HepG2 (cell line): ENCODE measurements around the gene TXNRD2. TPM values are rescaled to one million over a fixed set of nuclear protein-coding genes. Genes with fewer than 3 reads are reported as not detected.
A peak's percentile ranks its signal among the peaks of the same experiment; 100 is the strongest.

ENCODE experiments used
- AHR ChIP-seq: IDR thresholded peaks from 2 replicates; pipeline ENCODE4 v1.6.1; 2018; ENCODE audit warnings: missing genetic modification reagents, missing compliant biosample characterization
- ATAD3A ChIP-seq: sonication (generic); formaldehyde crosslinking; IDR thresholded peaks from 2 replicates; pipeline ENCODE4 v1.4.0; 2020; ENCODE audit warnings: missing genetic modification reagents
- HHEX ChIP-seq: IDR thresholded peaks from 2 replicates; pipeline ENCODE4 v1.6.1; 2016; ENCODE audit warnings: control low read depth
- IKZF4 ChIP-seq: sonication (generic); formaldehyde crosslinking; IDR thresholded peaks from 2 replicates; pipeline ENCODE4 v1.5.1; 2020; ENCODE audit warnings: borderline replicate concordance, mild to moderate bottlenecking, low read depth, missing genetic modification reagents; ENCODE audit errors: not compliant biosample characterization
- MTERF4 ChIP-seq: sonication (generic); formaldehyde crosslinking; IDR thresholded peaks from 2 replicates; pipeline ENCODE4 v1.8.0; 2023; ENCODE audit warnings: mild to moderate bottlenecking, missing genetic modification reagents
- MTF2 ChIP-seq: sonication (generic); formaldehyde crosslinking; IDR thresholded peaks from 2 replicates; pipeline ENCODE4 v1.5.0; 2020; ENCODE audit warnings: missing genetic modification reagents, borderline replicate concordance
- NFATC3 ChIP-seq: sonication (generic); formaldehyde crosslinking; IDR thresholded peaks from 2 replicates; pipeline ENCODE4 v1.5.1; 2020; ENCODE audit warnings: mild to moderate bottlenecking, missing genetic modification reagents
- PCBP2 ChIP-seq: fragments of 200-400 bp; formaldehyde crosslinking; optimal IDR thresholded peaks from 2 replicates; pipeline ENCODE3; 2018; ENCODE audit warnings: low read length, low read depth; ENCODE audit not compliant: poor library complexity, severe bottlenecking
- PHF20 ChIP-seq: sonication (generic); formaldehyde crosslinking; IDR thresholded peaks from 2 replicates; pipeline ENCODE4 v1.5.0; 2020; ENCODE audit warnings: mild to moderate bottlenecking, missing genetic modification reagents
- RARG ChIP-seq: sonication (generic); formaldehyde crosslinking; IDR thresholded peaks from 2 replicates; pipeline ENCODE4 v1.4.0; 2020; ENCODE audit warnings: low read depth, mild to moderate bottlenecking, missing genetic modification reagents
- RXRA ChIP-seq: sonication (generic); formaldehyde crosslinking; IDR thresholded peaks from 2 replicates; pipeline ENCODE4 v1.5.1; 2020; ENCODE audit warnings: missing genetic modification reagents
- THRA ChIP-seq: sonication (generic); formaldehyde crosslinking; IDR thresholded peaks from 2 replicates; pipeline ENCODE4 v1.4.0; 2020; ENCODE audit warnings: missing genetic modification reagents, borderline replicate concordance
- TRIM24 ChIP-seq: sonication (generic); formaldehyde crosslinking; IDR thresholded peaks from 2 replicates; pipeline ENCODE4 v1.8.0; 2022; ENCODE audit warnings: mild to moderate bottlenecking, missing genetic modification reagents
- WIZ ChIP-seq: sonication (generic); formaldehyde crosslinking; IDR thresholded peaks from 2 replicates; pipeline ENCODE4 v1.5.1; 2020; ENCODE audit warnings: mild to moderate bottlenecking, missing genetic modification reagents
- ZBTB14 ChIP-seq: sonication (generic); formaldehyde crosslinking; IDR thresholded peaks from 2 replicates; pipeline ENCODE4 v1.4.0; 2020; ENCODE audit warnings: missing genetic modification reagents
- ZBTB33 ChIP-seq: sonication (generic); formaldehyde crosslinking; IDR thresholded peaks from 2 replicates; pipeline ENCODE4 v1.4.0; 2020; ENCODE audit warnings: missing genetic modification reagents
- ZNF260 ChIP-seq: sonication (generic); formaldehyde crosslinking; IDR thresholded peaks from 2 replicates; pipeline ENCODE4 v1.4.0; 2020; ENCODE audit warnings: missing genetic modification reagents, low read depth, mild to moderate bottlenecking, borderline replicate concordance
- ZNF879 ChIP-seq: sonication (generic); formaldehyde crosslinking; IDR thresholded peaks from 2 replicates; pipeline ENCODE4 v1.8.1; 2023; ENCODE audit warnings: missing genetic modification reagents
- ZSCAN21 ChIP-seq: sonication (generic); formaldehyde crosslinking; IDR thresholded peaks from 2 replicates; pipeline ENCODE4 v1.8.0; 2022; ENCODE audit warnings: mild to moderate bottlenecking, missing genetic modification reagents, moderate library complexity, borderline replicate concordance
- ZSCAN29 ChIP-seq: sonication (generic); formaldehyde crosslinking; conservative IDR thresholded peaks from 2 replicates; pipeline ENCODE4 v1.4.0; 2020; ENCODE audit warnings: mild to moderate bottlenecking, missing genetic modification reagents
- ZSCAN30 ChIP-seq: sonication (generic); formaldehyde crosslinking; IDR thresholded peaks from 2 replicates; pipeline ENCODE4 v1.5.0; 2020; ENCODE audit warnings: mild to moderate bottlenecking, missing genetic modification reagents
- polyA plus RNA-seq, 8 experiments: library from polyadenylated mRNA; depleted of rRNA in 3 of 8; stranded (reverse) in 7 of 8; unstranded in 1 of 8; fragments of >200 nt; fragmentation: Illumina TruSeq in 4 of 8; extraction: Trizol in 4 of 8; gene quantifications; 2 replicates each; pipeline versions ENCODE4 v1.2.1 to v1.2.3, GENCODE V29; 2011 to 2016; ENCODE audit warnings: low read depth in 4 of 8, missing spikeins in 1 of 8, mixed read lengths in 1 of 8; ENCODE audit not compliant: insufficient read depth in 1 of 8
- total RNA-seq, 5 experiments: library from RNA; depleted of rRNA; stranded (reverse); fragments of >200 nt; fragmentation: Illumina TruSeq; extraction: Trizol; gene quantifications; 2 replicates each; pipeline ENCODE4 v1.2.3, GENCODE V29; 2016; ENCODE audit warnings: low read depth in 1 of 5

TXNRD2 gene
- total and polyA plus RNA-seq, 2 of the 13 experiments (the other 11 are each of a cell fraction or from before 2014, with no cell fraction given), result 17.5 to 18.6 TPM

- TF ChIP-seq RARG (no peak), MTF2 (no peak; the same call in 1 of the 2 replicates), IKZF4 (peak; percentile 98), ZBTB33 (CRISPR knock-in tag) (no peak), TRIM24 (no peak), ZBTB14 (CRISPR knock-in tag) (peak; percentile 63; the same call in 1 of the 2 replicates), ZNF260 (CRISPR knock-in tag) (no peak), PCBP2 (no peak), AHR (CRISPR knock-in tag) (0 out of 2 replicates have a peak, but pooled peaks have one; percentile 59), PHF20 (peak; percentile 61; the same call in 1 of the 2 replicates), THRA (CRISPR knock-in tag) (peak; percentile 83), HHEX (CRISPR knock-in tag) (no peak), ZNF879 (CRISPR knock-in tag) (peak; percentile 97), ATAD3A (CRISPR knock-in tag) (peak; percentile 91; the same call in 1 of the 2 replicates), NFATC3 (CRISPR knock-in tag) (peak; percentile 73; the same call in 1 of the 2 replicates), MTERF4 (peak; percentile 99), ZSCAN29 (CRISPR knock-in tag) (no peak), ZSCAN21 (CRISPR knock-in tag) (peak; percentile 98), ZSCAN30 (CRISPR knock-in tag) (0 out of 2 replicates have a peak, but pooled peaks have one; percentile 63), RXRA (CRISPR knock-in tag) (peak; percentile 75; the same call in 1 of the 2 replicates), WIZ (CRISPR knock-in tag) (peak; percentile 97)
Observed at GRCh38 chr22:19892257-19892879, 49.2 kb downstream of the TXNRD2 start (continued).
